Heart left ventricle (tissue), 13 donors: Measurements from ENCODE around the gene LEP.

Experiments
- CTCF ChIP-seq, 12 donors: fragments of 200-600 bp; sonication (generic) in 4 of 12; IDR thresholded peaks; one replicate each; pipeline versions ENCODE4 v1.5.0 to v1.8.0; 2018 to 2022; ENCODE audit warnings: antibody characterized with exemption in 12 of 12, mild to moderate bottlenecking in 5 of 12
- POLR2A ChIP-seq, 2 donors: fragments of 450-650 bp; IDR thresholded peaks; one replicate each; pipeline ENCODE4 v1.6.1; 2017; ENCODE audit warnings: antibody characterized with exemption in 2 of 2, mild to moderate bottlenecking in 2 of 2, moderate library complexity in 2 of 2
- donor health status: ischemic (EF 13 %, LVEDD 7.1; RV severe dilation, severe dysfunction).
- donor health status: DM: no; HTN: yes; CAD: no.
- donor health status: DM: no; HTN: no; CAD: no.
- donor health status: ischemic (EF 25% LVEDD 6.9; RV normal size, moderate dysfunction).
- donor health status: ischemic (EF 25% LVEDD 5.7; RV mildly dilated, moderate dysfunction).
- donor health status: ischemic (EF 35%, LVEDD 5.7; RV mildly dilated, moderate dysfunction).
- donor health status: nonischemic (EF 11% LVEDD 7.7; RV severe dilation, severe dysfunction).
- donor health status: DM: yes; HTN: yes; CAD: no.
- donor health status: PGD.
- donor health status: ischemic (EF 29% LVEDD 5.4; RV normal size, mild dysfunction).
- donor health status: nonischemic (EF 23%, LVEDD 6.1; RV moderate dilation, normal function).

GRCh38 chr7:128287556-128287955 is 46.5 kb downstream of the LEP start:
- no peak for TF ChIP-seq CTCF (IDR thresholded peaks at IDR 0.05)
- no peak for TF ChIP-seq POLR2A (IDR thresholded peaks at IDR 0.05)
